ENCODE results near the gene LRP1B. TPM values are rescaled to one million over a fixed set of nuclear protein-coding genes. Genes with fewer than 3 reads are reported as not detected.

LRP1B gene
- total RNA-seq, 1 experiment from 2014 or later = 0.52 TPM

DNA sequence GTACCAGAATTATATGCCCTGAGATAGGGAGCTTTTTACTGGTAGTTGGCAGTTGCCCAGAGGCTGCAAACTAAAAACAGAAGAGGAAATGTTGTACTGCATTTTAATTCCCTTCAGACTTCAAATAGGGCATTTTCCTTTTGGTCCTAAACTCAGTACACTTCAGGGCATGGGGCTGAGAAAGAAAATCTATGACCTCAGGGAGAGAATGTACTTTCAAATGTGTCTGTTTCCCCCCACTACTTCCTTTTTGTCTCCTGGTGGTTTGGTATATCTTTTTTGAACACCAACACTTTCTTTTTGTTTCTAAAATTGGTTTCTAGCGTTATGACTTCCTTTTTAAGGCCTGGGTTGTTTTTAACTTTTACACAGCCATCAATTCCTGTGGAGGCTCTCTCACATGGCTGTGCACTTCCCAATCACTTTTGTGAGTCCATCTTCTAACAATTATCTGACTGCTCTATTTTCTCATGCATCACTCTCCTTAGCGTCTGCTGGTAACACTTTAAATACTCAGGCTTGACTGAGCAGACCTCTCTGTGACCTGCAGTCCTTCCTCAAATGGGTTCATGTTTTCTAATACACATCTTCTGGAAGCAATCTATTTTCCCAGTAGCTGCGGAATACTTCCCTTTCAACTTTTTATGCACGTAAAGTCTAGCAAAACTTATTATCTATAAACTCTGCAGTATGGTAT, 596.0 kb downstream of the LRP1B start:
- Mint-ChIP-seq H3K4me3 (no peak overlapping the region), H3K4me1 (peaks cover 4% of the 10 kb centered on the region), H3K9me3 (no peaks in the 10 kb centered on the region), H3K27ac (no peak overlapping the region), H3K36me3 (no peaks in the 10 kb centered on the region), H3K27me3 (ENCODE audit: low read depth) (no peaks in the 10 kb centered on the region)
- TF ChIP-seq ZNF671 (CRISPR knock-in tag; IDR thresholded peaks at IDR 0.05) (no peak), ETV6 (CRISPR knock-in tag; IDR thresholded peaks at IDR 0.05) (no peak), TEAD1 (CRISPR knock-in tag; IDR thresholded peaks at IDR 0.05) (no peak)
- TF ChIP-seq, protein P1, sequence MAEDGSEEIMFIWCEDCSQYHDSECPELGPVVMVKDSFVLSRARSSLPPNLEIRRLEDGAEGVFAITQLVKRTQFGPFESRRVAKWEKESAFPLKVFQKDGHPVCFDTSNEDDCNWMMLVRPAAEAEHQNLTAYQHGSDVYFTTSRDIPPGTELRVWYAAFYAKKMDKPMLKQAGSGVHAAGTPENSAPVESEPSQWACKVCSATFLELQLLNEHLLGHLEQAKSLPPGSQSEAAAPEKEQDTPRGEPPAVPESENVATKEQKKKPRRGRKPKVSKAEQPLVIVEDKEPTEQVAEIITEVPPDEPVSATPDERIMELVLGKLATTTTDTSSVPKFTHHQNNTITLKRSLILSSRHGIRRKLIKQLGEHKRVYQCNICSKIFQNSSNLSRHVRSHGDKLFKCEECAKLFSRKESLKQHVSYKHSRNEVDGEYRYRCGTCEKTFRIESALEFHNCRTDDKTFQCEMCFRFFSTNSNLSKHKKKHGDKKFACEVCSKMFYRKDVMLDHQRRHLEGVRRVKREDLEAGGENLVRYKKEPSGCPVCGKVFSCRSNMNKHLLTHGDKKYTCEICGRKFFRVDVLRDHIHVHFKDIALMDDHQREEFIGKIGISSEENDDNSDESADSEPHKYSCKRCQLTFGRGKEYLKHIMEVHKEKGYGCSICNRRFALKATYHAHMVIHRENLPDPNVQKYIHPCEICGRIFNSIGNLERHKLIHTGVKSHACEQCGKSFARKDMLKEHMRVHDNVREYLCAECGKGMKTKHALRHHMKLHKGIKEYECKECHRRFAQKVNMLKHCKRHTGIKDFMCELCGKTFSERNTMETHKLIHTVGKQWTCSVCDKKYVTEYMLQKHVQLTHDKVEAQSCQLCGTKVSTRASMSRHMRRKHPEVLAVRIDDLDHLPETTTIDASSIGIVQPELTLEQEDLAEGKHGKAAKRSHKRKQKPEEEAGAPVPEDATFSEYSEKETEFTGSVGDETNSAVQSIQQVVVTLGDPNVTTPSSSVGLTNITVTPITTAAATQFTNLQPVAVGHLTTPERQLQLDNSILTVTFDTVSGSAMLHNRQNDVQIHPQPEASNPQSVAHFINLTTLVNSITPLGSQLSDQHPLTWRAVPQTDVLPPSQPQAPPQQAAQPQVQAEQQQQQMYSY (CRISPR knock-in tag; IDR thresholded peaks at IDR 0.05) = no peak
- TF ChIP-seq, protein P2, sequence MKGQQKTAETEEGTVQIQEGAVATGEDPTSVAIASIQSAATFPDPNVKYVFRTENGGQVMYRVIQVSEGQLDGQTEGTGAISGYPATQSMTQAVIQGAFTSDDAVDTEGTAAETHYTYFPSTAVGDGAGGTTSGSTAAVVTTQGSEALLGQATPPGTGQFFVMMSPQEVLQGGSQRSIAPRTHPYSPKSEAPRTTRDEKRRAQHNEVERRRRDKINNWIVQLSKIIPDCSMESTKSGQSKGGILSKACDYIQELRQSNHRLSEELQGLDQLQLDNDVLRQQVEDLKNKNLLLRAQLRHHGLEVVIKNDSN (CRISPR knock-in tag; IDR thresholded peaks at IDR 0.05) = no peak
- no peak for ATAC-seq
- no peak for DNase-seq (ENCODE audit: low spot score)
- POLR2A ChIA-PET = no interaction called here
- CTCF ChIA-PET = no interaction called here

DNA sequence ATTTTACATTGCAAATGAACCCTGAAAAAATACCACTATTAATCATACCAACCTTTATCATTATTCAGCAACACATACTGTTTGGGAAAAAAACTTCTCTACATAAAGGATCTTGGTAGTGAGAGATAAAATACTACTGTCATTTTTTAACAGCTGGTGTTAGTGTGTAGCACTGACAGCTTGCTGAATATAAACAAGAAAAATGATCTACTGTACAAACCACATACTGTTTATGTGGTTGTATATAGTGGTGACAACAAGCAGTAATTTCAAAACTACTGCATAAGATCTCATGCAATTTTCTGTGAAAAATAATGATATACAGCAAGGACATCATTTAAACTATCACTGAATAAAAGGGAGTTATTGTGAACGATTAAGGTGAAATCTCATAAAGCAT, 601.2 kb downstream of the LRP1B start:
- Mint-ChIP-seq H3K4me1 (no peaks in the 10 kb centered on the region), H3K27me3 (ENCODE audit: low read depth) (no peaks in the 10 kb centered on the region), H3K36me3 (no peaks in the 10 kb centered on the region), H3K9me3 (no peaks in the 10 kb centered on the region), H3K27ac (no peak overlapping the region), H3K4me3 (no peak overlapping the region)
- POLR2A ChIA-PET = no interaction called here
- CTCF ChIA-PET = no interaction called here
- DNase-seq (ENCODE audit: low spot score) (no peak), ATAC-seq (no peak)
- TF ChIP-seq RELA (CRISPR knock-in tag; IDR thresholded peaks at IDR 0.05; ENCODE audit: borderline replicate concordance) (no peak), CREB1 (CRISPR knock-in tag; IDR thresholded peaks at IDR 0.05) (no peak), CBFB (CRISPR knock-in tag; IDR thresholded peaks at IDR 0.05; ENCODE audit: low read depth) (no peak), EMX1 (CRISPR knock-in tag; IDR thresholded peaks at IDR 0.05) (no peak), RORB (CRISPR knock-in tag; IDR thresholded peaks at IDR 0.05) (no peak), NR1H2 (CRISPR knock-in tag; IDR thresholded peaks at IDR 0.05) (no peak), ZNF396 (CRISPR knock-in tag; IDR thresholded peaks at IDR 0.05; ENCODE audit: borderline replicate concordance) (no peak), ZNF121 (CRISPR knock-in tag; IDR thresholded peaks at IDR 0.05) (no peak)
- TF ChIP-seq, protein P1 (CRISPR knock-in tag; IDR thresholded peaks at IDR 0.05) = no peak
- TF ChIP-seq, protein P3, sequence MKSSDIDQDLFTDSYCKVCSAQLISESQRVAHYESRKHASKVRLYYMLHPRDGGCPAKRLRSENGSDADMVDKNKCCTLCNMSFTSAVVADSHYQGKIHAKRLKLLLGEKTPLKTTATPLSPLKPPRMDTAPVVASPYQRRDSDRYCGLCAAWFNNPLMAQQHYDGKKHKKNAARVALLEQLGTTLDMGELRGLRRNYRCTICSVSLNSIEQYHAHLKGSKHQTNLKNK (CRISPR knock-in tag; IDR thresholded peaks at IDR 0.05) = no peak
- TF ChIP-seq, protein P4, sequence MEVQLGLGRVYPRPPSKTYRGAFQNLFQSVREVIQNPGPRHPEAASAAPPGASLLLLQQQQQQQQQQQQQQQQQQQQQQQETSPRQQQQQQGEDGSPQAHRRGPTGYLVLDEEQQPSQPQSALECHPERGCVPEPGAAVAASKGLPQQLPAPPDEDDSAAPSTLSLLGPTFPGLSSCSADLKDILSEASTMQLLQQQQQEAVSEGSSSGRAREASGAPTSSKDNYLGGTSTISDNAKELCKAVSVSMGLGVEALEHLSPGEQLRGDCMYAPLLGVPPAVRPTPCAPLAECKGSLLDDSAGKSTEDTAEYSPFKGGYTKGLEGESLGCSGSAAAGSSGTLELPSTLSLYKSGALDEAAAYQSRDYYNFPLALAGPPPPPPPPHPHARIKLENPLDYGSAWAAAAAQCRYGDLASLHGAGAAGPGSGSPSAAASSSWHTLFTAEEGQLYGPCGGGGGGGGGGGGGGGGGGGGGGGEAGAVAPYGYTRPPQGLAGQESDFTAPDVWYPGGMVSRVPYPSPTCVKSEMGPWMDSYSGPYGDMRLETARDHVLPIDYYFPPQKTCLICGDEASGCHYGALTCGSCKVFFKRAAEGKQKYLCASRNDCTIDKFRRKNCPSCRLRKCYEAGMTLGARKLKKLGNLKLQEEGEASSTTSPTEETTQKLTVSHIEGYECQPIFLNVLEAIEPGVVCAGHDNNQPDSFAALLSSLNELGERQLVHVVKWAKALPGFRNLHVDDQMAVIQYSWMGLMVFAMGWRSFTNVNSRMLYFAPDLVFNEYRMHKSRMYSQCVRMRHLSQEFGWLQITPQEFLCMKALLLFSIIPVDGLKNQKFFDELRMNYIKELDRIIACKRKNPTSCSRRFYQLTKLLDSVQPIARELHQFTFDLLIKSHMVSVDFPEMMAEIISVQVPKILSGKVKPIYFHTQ (CRISPR knock-in tag; IDR thresholded peaks at IDR 0.05) = no peak
- TF ChIP-seq, protein P5, sequence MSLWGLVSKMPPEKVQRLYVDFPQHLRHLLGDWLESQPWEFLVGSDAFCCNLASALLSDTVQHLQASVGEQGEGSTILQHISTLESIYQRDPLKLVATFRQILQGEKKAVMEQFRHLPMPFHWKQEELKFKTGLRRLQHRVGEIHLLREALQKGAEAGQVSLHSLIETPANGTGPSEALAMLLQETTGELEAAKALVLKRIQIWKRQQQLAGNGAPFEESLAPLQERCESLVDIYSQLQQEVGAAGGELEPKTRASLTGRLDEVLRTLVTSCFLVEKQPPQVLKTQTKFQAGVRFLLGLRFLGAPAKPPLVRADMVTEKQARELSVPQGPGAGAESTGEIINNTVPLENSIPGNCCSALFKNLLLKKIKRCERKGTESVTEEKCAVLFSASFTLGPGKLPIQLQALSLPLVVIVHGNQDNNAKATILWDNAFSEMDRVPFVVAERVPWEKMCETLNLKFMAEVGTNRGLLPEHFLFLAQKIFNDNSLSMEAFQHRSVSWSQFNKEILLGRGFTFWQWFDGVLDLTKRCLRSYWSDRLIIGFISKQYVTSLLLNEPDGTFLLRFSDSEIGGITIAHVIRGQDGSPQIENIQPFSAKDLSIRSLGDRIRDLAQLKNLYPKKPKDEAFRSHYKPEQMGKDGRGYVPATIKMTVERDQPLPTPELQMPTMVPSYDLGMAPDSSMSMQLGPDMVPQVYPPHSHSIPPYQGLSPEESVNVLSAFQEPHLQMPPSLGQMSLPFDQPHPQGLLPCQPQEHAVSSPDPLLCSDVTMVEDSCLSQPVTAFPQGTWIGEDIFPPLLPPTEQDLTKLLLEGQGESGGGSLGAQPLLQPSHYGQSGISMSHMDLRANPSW (CRISPR knock-in tag; conservative IDR thresholded peaks at IDR 0.05; ENCODE audit: low read depth) = no peak
- TF ChIP-seq, protein P2 (CRISPR knock-in tag; IDR thresholded peaks at IDR 0.05) = no peak
- TF ChIP-seq, protein P6, sequence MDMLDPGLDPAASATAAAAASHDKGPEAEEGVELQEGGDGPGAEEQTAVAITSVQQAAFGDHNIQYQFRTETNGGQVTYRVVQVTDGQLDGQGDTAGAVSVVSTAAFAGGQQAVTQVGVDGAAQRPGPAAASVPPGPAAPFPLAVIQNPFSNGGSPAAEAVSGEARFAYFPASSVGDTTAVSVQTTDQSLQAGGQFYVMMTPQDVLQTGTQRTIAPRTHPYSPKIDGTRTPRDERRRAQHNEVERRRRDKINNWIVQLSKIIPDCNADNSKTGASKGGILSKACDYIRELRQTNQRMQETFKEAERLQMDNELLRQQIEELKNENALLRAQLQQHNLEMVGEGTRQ (CRISPR knock-in tag; IDR thresholded peaks at IDR 0.05) = no peak
- TF ChIP-seq, protein P7, sequence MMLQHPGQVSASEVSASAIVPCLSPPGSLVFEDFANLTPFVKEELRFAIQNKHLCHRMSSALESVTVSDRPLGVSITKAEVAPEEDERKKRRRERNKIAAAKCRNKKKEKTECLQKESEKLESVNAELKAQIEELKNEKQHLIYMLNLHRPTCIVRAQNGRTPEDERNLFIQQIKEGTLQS (CRISPR knock-in tag; conservative IDR thresholded peaks at IDR 0.05) = no peak

All from WTC11 (cell line).